ENCODE measurements around the gene SPNS3. TPM values are rescaled to one million over a fixed set of nuclear protein-coding genes. Genes with fewer than 3 reads are reported as not detected.

The SPNS3 gene
- total and polyA plus RNA-seq, 4 donors, result 0.40 to 1.6 (median 0.52) TPM

DNA sequence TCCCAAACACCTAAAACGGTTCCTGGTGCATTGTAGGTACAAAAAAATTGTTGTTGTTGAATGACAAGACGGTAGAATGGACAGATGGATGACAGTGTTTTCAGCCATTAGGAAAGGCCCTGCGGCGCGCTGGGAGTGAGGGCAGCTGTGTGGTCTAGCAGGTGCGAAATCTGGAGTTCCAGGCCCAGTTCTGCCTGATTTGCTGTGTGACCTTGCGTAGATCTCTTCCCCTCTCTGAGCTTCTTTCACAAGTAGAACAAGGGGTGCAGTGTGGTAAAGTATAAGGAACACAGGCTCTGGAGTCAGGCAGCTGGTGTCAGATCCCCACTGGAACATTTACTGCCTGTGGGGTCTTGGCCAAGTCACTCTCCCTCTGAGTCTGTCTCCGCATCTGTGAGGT is 90.2 kb downstream of the SPNS3 start:
- Histone ChIP-seq H3K9ac (ENCODE audit: insufficient read depth in 1 of 2, low read length in 2 of 2) (no peak overlapping the region), H3K27me3 (ENCODE audit: control insufficient read depth in 3 of 3, insufficient read depth in 3 of 3, low read length in 2 of 3) (no peaks in the 10 kb centered on the region), H3K9me3 (ENCODE audit: control insufficient read depth in 4 of 4, insufficient read depth in 3 of 4, low read length in 3 of 4) (no peaks in the 10 kb centered on the region), H3K27ac (ENCODE audit: low read depth in 1 of 2, low read length in 1 of 2) (no peak overlapping the region), H3K4me3 (no peak overlapping the region), H3K4me1 (ENCODE audit: control insufficient read depth in 5 of 5, insufficient read depth in 5 of 5, low read length in 5 of 5) (peaks cover 0 to 32% (median 26%) of the 10 kb centered on the region in 5 donors), H3K36me3 (ENCODE audit: control insufficient read depth in 4 of 4, insufficient read depth in 4 of 4, low read length in 4 of 4) (peaks cover 0 to 4% (median 0%) of the 10 kb centered on the region in 4 donors)
- 83 to 93% methylated on average over 8 of the region's 8 CpGs for WGBS, 2 donors
- ATAC-seq (ENCODE audit: insufficient read depth, low FRiP score) (no peak), DNase-seq (no peak)
- TF ChIP-seq, protein P1, sequence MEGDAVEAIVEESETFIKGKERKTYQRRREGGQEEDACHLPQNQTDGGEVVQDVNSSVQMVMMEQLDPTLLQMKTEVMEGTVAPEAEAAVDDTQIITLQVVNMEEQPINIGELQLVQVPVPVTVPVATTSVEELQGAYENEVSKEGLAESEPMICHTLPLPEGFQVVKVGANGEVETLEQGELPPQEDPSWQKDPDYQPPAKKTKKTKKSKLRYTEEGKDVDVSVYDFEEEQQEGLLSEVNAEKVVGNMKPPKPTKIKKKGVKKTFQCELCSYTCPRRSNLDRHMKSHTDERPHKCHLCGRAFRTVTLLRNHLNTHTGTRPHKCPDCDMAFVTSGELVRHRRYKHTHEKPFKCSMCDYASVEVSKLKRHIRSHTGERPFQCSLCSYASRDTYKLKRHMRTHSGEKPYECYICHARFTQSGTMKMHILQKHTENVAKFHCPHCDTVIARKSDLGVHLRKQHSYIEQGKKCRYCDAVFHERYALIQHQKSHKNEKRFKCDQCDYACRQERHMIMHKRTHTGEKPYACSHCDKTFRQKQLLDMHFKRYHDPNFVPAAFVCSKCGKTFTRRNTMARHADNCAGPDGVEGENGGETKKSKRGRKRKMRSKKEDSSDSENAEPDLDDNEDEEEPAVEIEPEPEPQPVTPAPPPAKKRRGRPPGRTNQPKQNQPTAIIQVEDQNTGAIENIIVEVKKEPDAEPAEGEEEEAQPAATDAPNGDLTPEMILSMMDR (IDR thresholded peaks at IDR 0.05; ENCODE audit: control extremely low read depth, extremely low read depth), result no peak

DNA sequence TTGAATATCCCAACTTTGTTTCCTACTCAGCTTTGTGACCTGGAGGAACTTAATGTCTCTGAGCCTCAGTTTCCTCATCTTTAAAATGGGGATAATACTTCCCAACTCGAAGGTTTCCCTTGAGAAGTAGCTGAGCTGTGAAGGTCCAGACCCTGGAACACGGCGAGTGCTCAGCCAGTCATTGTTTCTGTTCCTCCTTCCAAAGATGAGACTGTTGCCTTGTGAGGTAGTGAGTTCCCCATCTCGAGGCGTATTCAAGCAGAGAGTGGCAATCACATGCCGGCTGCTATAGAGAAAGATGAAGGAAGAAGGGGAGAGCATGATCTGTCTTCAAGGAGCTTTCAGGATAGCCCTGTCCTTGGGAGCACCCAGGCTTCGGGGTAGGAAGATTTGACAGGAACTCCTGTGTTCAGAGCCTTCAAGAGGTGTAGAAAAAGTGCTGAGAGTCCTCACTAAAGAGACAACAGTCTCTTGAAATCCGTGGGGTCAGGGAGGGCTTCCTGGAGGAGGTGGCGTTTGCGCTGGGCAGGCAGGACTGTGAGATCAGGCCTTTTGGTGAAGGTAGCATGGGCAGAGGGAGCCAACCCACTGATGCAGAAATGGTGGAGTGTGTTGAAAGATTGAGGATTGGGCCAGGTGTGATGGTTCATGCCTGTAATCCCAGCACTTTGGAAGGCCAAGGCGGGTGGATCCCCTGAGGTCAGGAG is 92.1 kb downstream of the SPNS3 start:
- H3K27ac ChIP-seq (ENCODE audit: low read depth in 1 of 2, low read length in 1 of 2), result peak overlapping the region in 1 of 2 donors; percentile 3
- no peaks in the 10 kb centered on the region for H3K27me3 ChIP-seq (ENCODE audit: control insufficient read depth in 3 of 3, insufficient read depth in 3 of 3, low read length in 2 of 3)
- ATAC-seq (ENCODE audit: insufficient read depth, low FRiP score), result no peak
- peaks cover 0 to 27% (median 9%) of the 10 kb centered on the region in 5 donors for H3K4me1 ChIP-seq (ENCODE audit: control insufficient read depth in 5 of 5, insufficient read depth in 5 of 5, low read length in 5 of 5)
- 78 to 90% methylated on average over 11 of the region's 11 CpGs for WGBS, 2 donors
- H3K36me3 ChIP-seq (ENCODE audit: control insufficient read depth in 4 of 4, insufficient read depth in 4 of 4, low read length in 4 of 4), result peaks cover 0 to 8% (median 0%) of the 10 kb centered on the region in 4 donors
- no peak overlapping the region for H3K9ac ChIP-seq (ENCODE audit: insufficient read depth in 1 of 2, low read length in 2 of 2)
- no peaks in the 10 kb centered on the region for H3K9me3 ChIP-seq (ENCODE audit: control insufficient read depth in 4 of 4, insufficient read depth in 3 of 4, low read length in 3 of 4)
- no peak for DNase-seq
- no peak overlapping the region for H3K4me3 ChIP-seq
- TF ChIP-seq, protein P1 (IDR thresholded peaks at IDR 0.05; ENCODE audit: control extremely low read depth, extremely low read depth), result no peak

DNA sequence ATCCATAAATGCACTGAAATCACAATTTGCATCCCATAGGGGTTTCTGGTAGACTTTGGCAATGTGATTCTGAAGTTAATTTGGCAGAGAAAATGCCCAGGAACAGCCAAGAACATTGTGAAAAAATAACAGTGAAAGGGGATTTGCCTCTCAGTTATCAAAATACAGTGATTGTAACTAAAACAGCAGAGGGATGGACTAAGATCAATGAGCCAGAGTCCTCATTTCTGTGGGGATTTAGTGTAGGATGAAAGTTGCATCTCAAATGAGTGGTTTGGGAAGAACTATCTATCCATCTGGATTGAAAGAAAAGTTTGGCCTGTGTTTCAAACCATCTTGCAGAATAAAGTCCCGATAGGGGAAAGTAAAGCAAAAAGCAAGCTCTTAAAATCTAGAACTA is 93.4 kb downstream of the SPNS3 start:
- Histone ChIP-seq H3K27me3 (ENCODE audit: control insufficient read depth in 3 of 3, insufficient read depth in 3 of 3, low read length in 2 of 3) (no peaks in the 10 kb centered on the region), H3K9ac (ENCODE audit: insufficient read depth in 1 of 2, low read length in 2 of 2) (no peak overlapping the region), H3K36me3 (ENCODE audit: control insufficient read depth in 4 of 4, insufficient read depth in 4 of 4, low read length in 4 of 4) (peaks cover 0 to 9% (median 0%) of the 10 kb centered on the region in 4 donors), H3K27ac (ENCODE audit: low read depth in 1 of 2, low read length in 1 of 2) (no peak overlapping the region), H3K9me3 (ENCODE audit: control insufficient read depth in 4 of 4, insufficient read depth in 3 of 4, low read length in 3 of 4) (no peaks in the 10 kb centered on the region), H3K4me1 (ENCODE audit: control insufficient read depth in 5 of 5, insufficient read depth in 5 of 5, low read length in 5 of 5) (peaks cover 0 to 27% (median 6%) of the 10 kb centered on the region in 5 donors), H3K4me3 (no peak overlapping the region)
- no peak for ATAC-seq (ENCODE audit: insufficient read depth, low FRiP score)
- WGBS, 2 donors, result 49 to 62% methylated on average over 1 of the region's 1 CpG
- TF ChIP-seq, protein P1 (IDR thresholded peaks at IDR 0.05; ENCODE audit: control extremely low read depth, extremely low read depth), result no peak
- DNase-seq, result peak in 1 of 3 donors; percentile 44
